ENCODE measurements around the gene OTOR.

Gene OTOR, protein sequence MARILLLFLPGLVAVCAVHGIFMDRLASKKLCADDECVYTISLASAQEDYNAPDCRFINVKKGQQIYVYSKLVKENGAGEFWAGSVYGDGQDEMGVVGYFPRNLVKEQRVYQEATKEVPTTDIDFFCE
- long read RNA-seq = 0 reads

DNA sequence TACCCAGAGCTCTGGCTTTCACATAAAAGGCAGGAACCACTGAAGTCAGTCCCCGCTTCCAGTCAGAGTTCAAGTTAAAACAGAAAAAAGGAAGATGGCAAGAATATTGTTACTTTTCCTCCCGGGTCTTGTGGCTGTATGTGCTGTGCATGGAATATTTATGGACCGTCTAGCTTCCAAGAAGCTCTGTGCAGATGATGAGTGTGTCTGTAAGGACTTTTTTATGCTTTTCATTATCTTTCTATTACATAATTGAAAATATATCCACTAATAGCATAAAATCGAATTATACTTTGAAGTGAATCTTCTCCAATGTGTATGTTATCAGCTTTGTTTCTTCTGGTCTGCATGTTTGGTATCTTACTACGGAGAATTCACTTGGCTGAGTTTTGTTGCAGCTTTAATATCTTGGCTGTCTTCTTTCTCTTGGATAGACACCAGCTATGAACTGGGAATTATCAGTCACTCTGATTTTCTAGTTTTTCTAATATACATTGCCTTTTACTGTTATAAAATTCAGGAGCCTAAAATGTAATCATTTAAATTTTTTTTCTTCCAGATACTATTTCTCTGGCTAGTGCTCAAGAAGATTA lies at the start of gene OTOR:
Gene OTOR, plus strand, starts transcription at position 51 of the 593 bp plus-strand sequence. Its CDS starts 44 bp downstream, at position 95.
- Histone ChIP-seq H3K4me3 (replicated peaks; ENCODE audit: insufficient read depth, low read length) (no peak within 1 kb of the TSS), H3K27me3 (ENCODE audit: insufficient read depth, poor library complexity, severe bottlenecking) (no peaks in the 10 kb centered on the region), H3K27ac (replicated peaks) (no peak within 1 kb of the TSS)
- no peak for DNase-seq (ENCODE audit: low read depth in 1 of 2, low spot score in 1 of 2)
- no peak for TF ChIP-seq POLR2AphosphoS5 (IDR thresholded peaks at IDR 0.05; ENCODE audit: low read depth)
- no peak for TF ChIP-seq SPI1 (IDR thresholded peaks at IDR 0.05; ENCODE audit: borderline replicate concordance, low read depth)
- TF ChIP-seq REST (IDR thresholded peaks at IDR 0.05; ENCODE audit: insufficient replicate concordance, low read depth) = no peak
- TF ChIP-seq, protein P1, sequence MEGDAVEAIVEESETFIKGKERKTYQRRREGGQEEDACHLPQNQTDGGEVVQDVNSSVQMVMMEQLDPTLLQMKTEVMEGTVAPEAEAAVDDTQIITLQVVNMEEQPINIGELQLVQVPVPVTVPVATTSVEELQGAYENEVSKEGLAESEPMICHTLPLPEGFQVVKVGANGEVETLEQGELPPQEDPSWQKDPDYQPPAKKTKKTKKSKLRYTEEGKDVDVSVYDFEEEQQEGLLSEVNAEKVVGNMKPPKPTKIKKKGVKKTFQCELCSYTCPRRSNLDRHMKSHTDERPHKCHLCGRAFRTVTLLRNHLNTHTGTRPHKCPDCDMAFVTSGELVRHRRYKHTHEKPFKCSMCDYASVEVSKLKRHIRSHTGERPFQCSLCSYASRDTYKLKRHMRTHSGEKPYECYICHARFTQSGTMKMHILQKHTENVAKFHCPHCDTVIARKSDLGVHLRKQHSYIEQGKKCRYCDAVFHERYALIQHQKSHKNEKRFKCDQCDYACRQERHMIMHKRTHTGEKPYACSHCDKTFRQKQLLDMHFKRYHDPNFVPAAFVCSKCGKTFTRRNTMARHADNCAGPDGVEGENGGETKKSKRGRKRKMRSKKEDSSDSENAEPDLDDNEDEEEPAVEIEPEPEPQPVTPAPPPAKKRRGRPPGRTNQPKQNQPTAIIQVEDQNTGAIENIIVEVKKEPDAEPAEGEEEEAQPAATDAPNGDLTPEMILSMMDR (IDR thresholded peaks at IDR 0.05; ENCODE audit: insufficient read depth, low read length) = no peak
- no peak for TF ChIP-seq GABPA (IDR thresholded peaks at IDR 0.05; ENCODE audit: low read depth)

DNA sequence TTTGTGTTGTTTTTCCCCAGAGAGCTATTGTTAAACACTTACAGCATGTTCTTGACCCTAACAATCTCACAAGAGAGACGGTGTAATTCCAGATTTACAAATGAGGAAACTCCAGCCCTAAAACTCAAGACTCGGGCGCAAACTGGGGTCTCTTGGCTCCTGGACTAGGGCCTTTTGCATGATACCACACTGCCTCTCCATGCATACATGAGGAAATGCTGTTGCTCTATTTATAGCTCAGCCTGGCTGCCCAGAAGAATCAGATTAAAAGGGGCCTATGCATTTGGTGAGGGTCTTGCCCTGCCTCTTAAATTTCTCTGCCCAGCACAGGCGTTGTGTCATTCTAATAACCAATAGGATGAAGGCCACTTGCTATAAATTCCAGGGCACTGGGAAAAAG lies 48.9 kb upstream of the OTOR start:
- DNase-seq (ENCODE audit: low read depth in 1 of 2, low spot score in 1 of 2) = no peak
- peaks cover 3% of the 10 kb centered on the region for H3K27me3 ChIP-seq (ENCODE audit: insufficient read depth, poor library complexity, severe bottlenecking)
- no peak overlapping the region for H3K4me3 ChIP-seq (replicated peaks; ENCODE audit: insufficient read depth, low read length)
- TF ChIP-seq, protein P1 (IDR thresholded peaks at IDR 0.05; ENCODE audit: insufficient read depth, low read length) = no peak
- no peak for TF ChIP-seq GABPA (IDR thresholded peaks at IDR 0.05; ENCODE audit: low read depth)
- no peak for TF ChIP-seq REST (IDR thresholded peaks at IDR 0.05; ENCODE audit: insufficient replicate concordance, low read depth)
- TF ChIP-seq SPI1 (IDR thresholded peaks at IDR 0.05; ENCODE audit: borderline replicate concordance, low read depth) = no peak
- TF ChIP-seq POLR2AphosphoS5 (IDR thresholded peaks at IDR 0.05; ENCODE audit: low read depth) = no peak
- H3K27ac ChIP-seq (replicated peaks) = no peak overlapping the region

GRCh38 chr20:16701296-16701695 lies 46.9 kb upstream of the OTOR start:
- TF ChIP-seq, protein P1 (IDR thresholded peaks at IDR 0.05; ENCODE audit: insufficient read depth, low read length) = peak; percentile 44
- no peak for TF ChIP-seq POLR2AphosphoS5 (IDR thresholded peaks at IDR 0.05; ENCODE audit: low read depth)
- H3K27me3 ChIP-seq (ENCODE audit: insufficient read depth, poor library complexity, severe bottlenecking) = no peaks in the 10 kb centered on the region
- peak in 1 of 2 experiments; percentile 24 for DNase-seq (ENCODE audit: low read depth in 1 of 2, low spot score in 1 of 2)
- no peak overlapping the region for H3K27ac ChIP-seq (replicated peaks)
- H3K4me3 ChIP-seq (replicated peaks; ENCODE audit: insufficient read depth, low read length) = no peak overlapping the region

- DNase-seq (ENCODE audit: low read depth in 1 of 2, low spot score in 1 of 2) = no peak
- H3K27me3 ChIP-seq (ENCODE audit: insufficient read depth, poor library complexity, severe bottlenecking) = no peaks in the 10 kb centered on the region
- H3K27ac ChIP-seq (replicated peaks) = no peak overlapping the region
- TF ChIP-seq, protein P1 (IDR thresholded peaks at IDR 0.05; ENCODE audit: insufficient read depth, low read length) = no peak
- TF ChIP-seq REST (IDR thresholded peaks at IDR 0.05; ENCODE audit: insufficient replicate concordance, low read depth) (no peak), GABPA (IDR thresholded peaks at IDR 0.05; ENCODE audit: low read depth) (no peak), POLR2AphosphoS5 (IDR thresholded peaks at IDR 0.05; ENCODE audit: low read depth) (no peak), SPI1 (IDR thresholded peaks at IDR 0.05; ENCODE audit: borderline replicate concordance, low read depth) (no peak)
- no peak overlapping the region for H3K4me3 ChIP-seq (replicated peaks; ENCODE audit: insufficient read depth, low read length)
These were observed 44.6 kb upstream of the OTOR start for GRCh38 chr20:16703570-16703969.

Measured in HL-60 (cell line).